ENCODE data around the gene RUVBL2.

DNA sequence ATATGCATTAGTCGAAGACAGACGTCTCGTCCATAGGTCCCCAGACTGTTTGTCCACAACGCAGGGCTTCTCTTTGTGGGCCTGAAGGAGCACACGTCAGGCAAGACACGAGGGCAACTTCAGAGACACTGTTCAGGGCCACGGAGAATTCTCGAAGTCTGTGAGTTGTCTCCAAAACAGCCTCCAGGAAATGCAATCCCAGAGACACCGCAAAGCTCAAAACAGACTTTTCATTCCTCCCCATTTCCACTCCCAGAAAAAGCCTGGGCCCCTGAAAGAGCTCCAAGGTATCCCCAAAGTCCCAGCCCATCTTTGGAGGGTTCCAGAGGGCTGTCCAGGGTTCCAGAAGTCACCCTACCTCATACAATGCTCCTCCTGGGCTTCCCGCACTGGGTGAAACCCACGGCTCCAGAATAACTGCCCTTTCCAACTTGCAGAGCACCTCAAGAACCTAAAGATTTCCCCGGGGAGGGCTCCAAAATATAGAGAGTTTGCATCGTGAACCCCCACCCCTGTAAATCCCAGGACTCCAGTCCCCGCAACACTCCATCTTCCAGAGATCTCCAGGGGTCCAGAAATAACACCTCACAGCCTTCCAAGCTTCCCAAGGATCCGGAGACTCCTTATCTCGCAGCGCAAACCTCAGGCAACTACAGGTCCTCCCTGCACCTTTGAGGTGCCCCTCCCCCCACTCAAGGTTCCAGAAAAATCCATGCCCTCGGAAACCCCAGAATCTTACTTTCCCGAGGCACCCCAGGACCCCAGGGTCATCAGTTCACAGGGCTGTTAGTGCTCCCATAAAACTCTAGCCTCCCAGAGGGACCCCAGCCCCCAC lies 29.3 kb upstream of the RUVBL2 start:
- TF ChIP-seq POLR2A (IDR thresholded peaks at IDR 0.05; ENCODE audit: low read length) (peak; percentile 63), GATA1 (IDR thresholded peaks at IDR 0.05; ENCODE audit: low read depth, low read length) (no peak)

Measured in erythroblast (primary cell).